NOMO-1 treated with DMSO at 0.1 percent for 48 hours (cell line): Measurements from ENCODE around the gene GCK.

Experiments
- DNase-seq: peaks from one replicate; lab custom pipeline; 2025; ENCODE audit not compliant: unreplicated experiment; lab: John Stamatoyannopoulos, UW

The GCK gene

DNA sequence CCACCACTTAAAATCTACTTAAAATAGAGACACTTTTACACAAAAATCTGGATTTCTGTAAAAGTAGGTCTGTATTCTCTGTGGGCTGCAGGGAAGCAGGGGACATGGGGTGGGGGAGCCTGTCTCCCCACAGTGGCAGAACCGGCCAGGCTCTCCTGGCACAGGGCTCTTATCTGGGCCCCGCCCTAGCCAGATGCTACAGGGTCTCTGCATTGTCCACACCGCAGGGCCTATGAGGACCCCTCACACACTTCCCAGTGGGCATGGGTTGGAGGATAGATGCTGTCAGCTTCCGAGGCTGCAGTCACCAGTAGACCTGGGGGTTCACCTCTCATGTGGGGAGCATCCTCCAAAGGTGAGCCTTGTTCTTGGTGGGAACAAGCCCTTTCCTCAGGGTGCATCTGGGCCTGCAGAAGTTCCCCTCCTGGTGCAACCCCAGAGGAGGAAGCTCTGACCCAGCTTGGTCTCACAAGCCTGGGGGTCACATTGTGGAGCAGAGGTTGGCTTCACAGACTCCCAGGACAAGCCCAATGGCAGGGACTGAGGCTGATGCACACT, 32.7 kb downstream of the GCK start:
- no peak for DNase-seq

DNA sequence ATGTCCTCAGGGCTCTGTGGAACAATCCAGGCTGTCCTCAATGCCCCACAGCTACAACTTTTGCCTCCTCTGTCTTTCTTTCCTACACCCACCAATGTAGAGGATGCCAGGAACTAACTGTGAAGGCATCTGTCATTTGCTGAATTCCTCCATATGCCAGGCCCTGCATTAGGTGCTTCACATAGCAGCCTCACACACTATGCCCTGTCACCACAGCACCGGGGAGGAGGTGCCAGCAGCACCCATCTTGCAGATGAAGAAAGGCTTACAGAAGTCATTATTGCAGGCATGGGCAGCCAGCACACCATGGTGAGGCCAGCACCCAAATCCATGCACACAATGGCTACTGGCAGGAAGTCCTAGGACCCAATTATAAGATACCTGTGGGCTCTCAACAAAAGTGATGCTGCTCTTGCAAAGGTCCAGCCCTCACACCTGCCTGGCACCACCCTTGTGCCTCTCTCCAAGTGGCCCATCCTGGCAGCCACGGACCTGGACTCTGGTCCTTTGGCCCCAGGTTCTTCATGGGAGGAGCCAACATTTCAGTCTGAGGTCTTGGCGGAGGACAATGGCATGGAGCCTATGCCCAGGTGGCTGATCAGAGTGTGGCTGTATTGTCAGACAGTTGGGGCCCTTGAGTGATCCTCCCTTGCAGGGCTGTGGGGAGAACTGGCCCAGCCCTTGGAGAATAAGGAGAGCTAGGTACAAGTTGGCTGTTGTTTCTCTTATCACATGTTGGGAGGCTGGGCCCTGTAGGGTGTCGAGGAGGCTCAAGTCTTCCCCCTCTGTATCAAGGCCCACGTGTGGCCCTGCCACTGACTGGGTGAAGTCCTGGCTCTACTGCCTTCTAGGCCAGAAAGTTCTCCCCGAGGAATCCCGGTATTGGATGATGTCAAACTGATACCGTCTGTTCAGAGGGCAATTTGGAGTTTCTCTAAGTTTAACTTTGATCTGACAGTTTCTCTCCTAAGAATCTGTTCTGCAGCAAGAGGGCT, 33.8 kb downstream of the GCK start:
- DNase-seq: no peak

DNA sequence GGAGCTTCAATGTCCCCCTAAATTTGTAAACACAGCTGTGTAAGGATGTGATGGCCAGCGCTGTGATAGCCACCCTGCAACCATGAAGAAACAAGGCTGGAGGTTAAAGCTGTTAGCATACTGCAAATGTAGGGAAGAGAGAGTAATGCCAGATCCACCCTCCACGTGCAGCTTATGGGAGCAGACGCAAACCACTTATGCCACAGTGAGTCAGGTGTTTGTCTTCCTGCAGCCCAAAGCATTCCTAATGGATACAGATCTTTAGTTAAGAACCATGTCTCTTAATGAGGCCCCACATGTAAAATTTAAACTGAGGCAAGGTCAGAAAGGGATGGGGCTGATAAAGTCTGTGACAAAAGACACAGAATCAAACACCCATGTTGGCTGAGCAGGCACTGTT, 34.5 kb downstream of the GCK start:
- DNase-seq: no peak

- DNase-seq: no peak
These were observed 35.3 kb downstream of the GCK start for GRCh38 chr7:44153948-44154335.

DNA sequence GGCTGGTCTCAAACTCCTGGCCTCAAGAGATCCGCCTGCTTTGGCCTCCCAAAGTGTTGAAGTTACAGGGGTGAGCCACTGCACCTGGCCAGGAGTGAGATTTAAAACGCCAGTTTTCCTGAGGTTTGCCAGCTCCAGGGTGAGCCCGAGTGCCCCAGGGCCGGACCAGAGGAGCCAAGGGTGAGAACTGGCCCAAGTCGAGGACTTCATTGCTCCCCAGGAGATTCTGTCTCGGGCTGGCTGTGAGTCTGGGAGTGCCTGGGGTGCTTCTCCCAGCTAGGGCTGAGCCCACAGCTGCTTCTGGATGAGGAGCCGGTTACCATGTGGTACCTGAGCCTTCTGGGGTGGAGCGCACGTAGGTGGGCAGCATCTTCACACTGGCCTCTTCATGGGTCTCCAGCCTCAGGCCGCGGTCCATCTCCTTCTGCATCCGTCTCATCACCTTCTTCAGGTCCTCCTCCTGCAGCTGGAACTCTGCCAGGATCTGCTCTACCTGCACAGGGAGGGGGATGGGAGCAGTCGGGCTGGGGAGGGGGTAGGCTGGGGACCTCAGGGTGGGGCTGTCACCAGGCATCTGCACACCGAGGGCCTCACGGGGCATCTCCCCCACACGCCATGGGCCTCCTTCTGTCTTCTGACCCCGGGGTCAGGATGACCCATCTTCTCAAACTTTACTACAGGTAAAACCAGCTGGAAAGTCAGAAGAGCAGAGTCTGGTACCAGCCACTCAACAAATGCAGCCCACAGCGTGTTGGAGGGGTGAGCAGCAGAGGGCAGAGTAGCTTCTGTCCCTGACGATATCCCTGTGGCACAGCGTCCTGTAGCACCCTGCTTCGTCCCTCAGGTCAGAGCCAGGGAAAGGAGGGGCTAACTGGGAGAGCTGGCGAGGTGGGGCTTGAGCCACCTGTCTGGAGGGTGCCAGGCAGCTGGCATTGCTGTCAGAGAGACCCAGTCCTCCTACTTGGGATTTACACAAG, 36.0 kb downstream of the GCK start:
- DNase-seq: no peak

DNA sequence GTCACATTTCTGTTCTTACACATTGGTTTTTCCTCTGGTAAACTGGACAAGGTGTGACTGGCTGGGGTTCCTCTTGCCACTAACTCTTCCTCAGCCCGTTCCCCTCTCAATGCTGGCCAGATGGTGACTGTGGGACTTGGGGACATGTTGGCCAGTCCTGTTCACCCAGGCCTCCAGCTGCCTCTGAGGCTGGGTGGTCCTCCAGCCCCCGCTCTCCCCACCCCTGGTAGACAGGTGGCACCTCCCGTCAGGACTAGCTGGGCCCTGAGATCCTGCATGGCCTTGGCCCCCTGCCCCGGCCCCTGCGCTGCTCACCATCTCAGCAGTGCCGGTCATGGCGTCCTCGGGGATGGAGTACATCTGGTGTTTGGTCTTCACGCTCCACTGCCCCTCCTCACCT, 37.3 kb downstream of the GCK start:
- DNase-seq: no peak

GRCh38 chr7:44150966-44151941, 38.0 kb downstream of the GCK start:
- no peak for DNase-seq

GRCh38 chr7:44150466-44150832, 38.8 kb downstream of the GCK start:
- DNase-seq: no peak

DNA sequence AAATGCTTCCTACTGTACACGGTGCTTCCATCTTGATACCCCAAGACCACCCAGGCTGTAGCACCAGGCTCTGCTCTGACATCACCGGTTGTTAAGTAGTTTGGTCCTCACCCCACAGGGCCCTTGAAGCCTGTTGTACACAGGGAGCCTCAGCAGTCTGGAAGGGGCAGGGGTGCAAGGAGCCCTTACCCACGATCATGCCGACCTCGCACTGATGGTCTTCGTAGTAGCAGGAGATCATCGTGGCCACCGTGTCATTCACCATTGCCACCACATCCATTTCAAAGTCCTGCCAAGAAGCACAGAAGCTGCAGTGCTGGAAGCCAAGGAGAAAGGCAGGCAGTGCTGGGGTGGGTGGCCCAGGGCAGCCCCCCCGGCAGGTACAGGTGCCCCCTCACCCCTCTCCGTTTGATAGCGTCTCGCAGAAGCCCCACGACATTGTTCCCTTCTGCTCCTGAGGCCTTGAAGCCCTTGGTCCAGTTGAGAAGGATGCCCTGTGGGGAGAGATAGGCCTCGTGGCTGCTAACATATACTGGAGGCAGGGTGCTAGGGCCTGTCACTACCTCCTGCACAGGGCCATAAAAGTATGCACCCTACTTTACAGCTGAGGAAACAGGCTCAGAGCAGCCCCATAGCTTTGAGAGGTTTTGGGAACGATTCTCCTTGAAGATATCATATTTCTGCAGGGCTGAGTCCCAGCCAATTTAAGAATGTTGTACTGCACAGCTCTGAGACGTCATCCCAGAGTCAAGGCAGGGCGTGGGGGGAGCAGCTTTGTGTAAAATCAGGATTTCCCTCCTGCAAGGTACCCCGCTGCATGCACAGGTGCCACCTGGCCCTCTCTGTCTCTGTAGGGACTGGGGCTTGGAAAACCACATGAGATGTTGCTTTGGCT, 39.4 kb downstream of the GCK start:
- no peak for DNase-seq

DNA sequence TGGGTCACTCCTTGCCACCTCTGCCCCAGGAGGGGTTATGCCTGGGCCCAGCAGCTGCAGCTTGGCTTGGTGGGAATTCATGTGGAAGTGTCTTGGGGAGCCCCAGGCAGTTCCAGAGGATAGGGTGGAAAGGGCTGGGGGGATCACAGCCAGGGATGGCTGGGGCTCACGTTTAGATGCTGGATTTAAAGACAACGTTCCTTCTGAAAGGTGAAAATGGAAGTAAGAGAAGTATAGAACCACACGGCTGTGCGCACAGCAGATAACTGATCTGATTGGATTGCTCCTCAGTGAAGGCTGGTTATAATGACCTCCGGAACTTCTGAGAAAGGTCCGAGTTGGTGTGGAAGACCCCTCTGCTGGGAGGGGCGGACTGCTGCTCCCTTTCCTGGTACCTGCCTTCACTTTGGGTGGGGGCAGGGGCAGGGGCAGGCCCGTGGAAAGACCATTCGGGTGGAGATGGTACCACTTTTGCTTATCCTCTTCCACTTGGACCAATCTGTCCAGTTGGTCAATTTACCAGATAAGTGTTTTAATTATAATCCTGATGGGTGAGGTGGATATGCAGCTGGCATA, 40.2 kb downstream of the GCK start:
- no peak for DNase-seq

DNA sequence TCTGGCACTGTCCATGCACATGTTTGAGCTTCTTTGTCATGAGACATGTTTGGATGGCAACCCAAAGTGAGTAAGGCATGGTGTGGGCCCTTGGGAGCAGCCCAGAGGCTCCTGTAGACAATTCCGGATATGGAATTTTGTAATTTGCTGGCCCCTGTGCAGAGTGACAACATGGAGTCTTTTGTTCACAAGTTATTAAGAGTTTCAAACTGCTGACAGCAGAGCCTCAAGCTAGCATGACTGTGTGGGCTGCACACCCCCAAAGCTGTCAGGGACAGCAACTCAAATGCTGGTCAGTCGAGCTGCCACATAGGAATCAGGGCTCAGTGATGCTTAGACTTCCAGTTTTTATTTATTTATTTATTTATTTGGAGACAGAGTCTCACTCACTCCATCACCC, 41.1 kb downstream of the GCK start:
- no peak for DNase-seq

GRCh38 chr7:44147026-44147991, 41.9 kb downstream of the GCK start:
- no peak for DNase-seq

DNA sequence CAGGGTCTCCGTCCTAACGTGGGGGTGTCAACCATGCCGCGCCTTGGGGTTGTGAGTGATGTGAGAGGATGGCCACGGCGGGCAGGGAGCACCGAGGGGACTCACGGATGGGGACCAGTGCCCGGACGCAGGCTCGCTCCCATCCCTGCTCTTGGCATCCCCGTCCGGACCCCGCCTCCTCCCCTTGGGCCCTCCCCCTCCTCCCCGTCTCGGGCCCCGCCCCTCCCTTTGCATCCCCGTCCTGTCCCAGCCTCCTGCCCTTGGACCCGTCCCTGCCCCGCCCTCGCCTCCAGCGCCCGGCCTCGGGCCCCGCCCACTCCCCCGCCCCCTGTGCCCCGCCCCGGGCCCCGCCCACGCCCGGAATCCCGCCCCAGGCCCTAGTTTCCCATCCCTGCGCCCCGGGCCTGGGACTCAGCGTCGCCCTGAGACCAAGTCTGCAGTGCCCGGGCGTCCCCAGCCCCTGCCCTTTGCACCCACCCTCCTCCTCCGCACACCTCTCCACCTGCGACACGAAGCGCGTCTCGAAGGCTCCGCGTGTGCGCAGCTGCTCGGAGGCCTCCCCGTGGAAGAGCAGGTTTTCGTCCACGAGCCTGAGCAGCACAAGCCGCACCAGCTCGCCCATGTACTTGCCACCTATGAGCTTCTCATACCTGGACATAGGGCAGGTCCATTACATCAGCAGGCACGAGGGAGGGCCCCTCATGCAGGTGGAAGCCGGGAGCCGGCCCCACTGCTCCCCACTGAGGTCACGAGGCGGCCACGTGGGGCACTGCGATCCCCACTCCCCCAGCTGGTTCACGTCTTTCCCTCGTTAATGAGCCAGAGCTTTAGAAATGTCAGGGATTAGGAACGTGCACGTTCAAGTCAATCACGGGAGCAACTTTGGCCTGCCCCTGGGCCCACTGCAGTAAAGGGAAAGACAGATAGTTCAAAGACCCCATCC, 43.0 kb downstream of the GCK start:
- no peak for DNase-seq

DNA sequence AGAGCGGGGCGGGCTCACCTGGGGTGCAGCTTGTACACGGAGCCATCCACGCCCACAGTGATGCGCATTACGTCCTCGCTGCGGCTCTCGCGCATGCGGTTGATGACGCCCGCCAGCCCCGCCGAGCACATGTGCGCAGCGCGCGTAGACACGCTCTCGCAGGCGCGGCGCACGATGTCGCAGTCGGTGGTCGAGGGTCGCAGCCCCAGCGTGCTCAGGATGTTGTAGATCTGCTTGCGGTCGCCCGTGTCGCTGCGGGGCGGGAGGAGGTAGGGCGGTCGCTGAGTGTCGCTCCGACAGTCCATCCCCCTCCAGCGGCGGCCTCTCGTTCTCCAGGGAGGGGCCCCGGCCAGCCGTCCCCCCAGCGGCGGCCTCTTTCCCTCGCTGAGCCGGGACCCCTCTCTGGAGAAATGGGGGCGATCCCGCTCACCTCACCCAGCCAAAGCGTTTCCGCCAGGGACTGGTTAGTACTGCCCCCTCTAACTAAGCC, 43.7 kb downstream of the GCK start:
- DNase-seq: no peak

DNA sequence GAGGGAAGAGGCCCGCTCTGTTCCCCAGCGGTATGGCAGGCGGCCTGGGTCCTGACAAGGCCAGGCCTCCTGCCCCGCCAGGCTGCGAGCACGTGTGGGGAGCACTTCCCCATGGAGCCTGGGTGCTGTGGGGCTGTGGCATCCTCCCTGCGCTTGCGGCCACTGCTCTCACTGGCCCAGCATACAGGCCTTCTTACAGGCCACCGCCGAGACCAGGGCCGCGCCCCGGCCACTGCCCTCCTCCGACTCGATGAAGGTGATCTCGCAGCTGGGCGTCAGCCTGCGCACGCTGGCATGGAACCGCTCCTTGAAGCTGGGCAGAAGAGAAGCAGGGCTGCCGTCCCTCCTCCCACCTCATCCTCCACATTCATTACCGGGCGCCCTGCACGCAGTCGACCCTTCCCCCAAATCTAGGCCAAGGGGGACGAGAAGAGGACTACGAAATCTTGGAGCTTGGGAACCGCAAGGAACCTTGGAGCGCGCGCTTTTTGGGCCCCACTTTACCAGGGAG, 44.2 kb downstream of the GCK start:
- no peak for DNase-seq

DNA sequence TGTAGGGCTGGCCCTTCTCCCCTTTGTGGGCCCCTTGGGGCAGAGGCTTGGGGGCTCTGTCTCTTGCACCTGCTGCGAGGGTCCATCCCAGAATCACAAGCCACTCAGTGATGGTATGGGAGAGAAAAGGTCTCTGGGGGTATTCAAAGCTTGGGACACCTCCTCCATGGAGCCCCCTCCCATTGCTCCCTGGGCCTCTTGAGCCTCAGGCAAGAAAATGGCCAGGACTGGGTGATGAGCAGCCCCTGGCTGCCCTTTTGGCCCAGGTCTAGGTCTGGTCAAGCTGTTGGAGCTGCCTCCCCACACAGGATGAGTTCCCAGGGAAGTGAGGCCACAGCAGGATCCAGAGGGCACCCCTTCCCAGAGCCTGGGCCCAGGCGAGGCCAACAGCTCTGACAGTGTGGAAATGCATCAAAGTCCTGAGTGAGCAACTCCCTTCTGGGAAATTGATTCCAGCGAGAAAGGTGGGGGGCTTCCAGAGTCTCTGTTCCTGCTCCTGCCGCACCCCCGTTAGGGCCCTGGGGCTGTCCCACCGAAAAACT, 44.7 kb downstream of the GCK start:
- no peak for DNase-seq
